IPS DF 6.9 (cell line): ENCODE data around the gene PPHLN1.
"Not testable (repeated sequence)": the region's sequence is repeated elsewhere in the genome, so short reads cannot be mapped to it uniquely, and the experiment has no call there.

ENCODE experiments used
- DNase-seq: peaks from one replicate; pipeline ENCODE4 v3.0.0-alpha.2; 2013; ENCODE audit warnings: low read depth, low spot score
- H3K27ac ChIP-seq: one replicate; pipeline ENCODE4 v1.5.1; 2013; ENCODE audit warnings: low read length, control low read depth
- H3K27me3 ChIP-seq: 2 replicates; pipeline ENCODE4 v1.6.1; 2013; ENCODE audit warnings: mild to moderate bottlenecking, low read length; ENCODE audit not compliant: control insufficient read depth, insufficient read depth
- H3K36me3 ChIP-seq: 2 replicates; pipeline ENCODE4 v1.6.1; 2013; ENCODE audit warnings: low read length; ENCODE audit not compliant: control insufficient read depth, insufficient read depth
- H3K4me1 ChIP-seq: 2 replicates; pipeline ENCODE4 v1.6.1; 2013; ENCODE audit warnings: low read length; ENCODE audit not compliant: control insufficient read depth, insufficient read depth
- H3K4me3 ChIP-seq: 2 replicates; pipeline ENCODE4 v1.5.1; 2013; ENCODE audit warnings: mild to moderate bottlenecking, low read length
- H3K9me3 ChIP-seq: 2 replicates; pipeline ENCODE4 v1.6.1; 2013; ENCODE audit warnings: low read length, inconsistent platforms; ENCODE audit not compliant: control insufficient read depth, insufficient read depth
- WGBS: extraction: QIAGEN DNeasy Blood & Tissue Kit; methylation state at CpG from one replicate; pipeline ENCODE4 v1.1.7; 2013; ENCODE audit warnings: mixed read lengths, missing lambda C conversion rate; ENCODE audit not compliant: insufficient read length, insufficient coverage; 5-methylcytosine and 5-hydroxymethylcytosine counted together

PPHLN1 gene

GRCh38 chr12:42343721-42344120, 17.8 kb downstream of the PPHLN1 start:
- no peak overlapping the region for H3K4me3 ChIP-seq

GRCh38 chr12:42346403-42347002, 20.5 kb downstream of the PPHLN1 start:
- H3K36me3 ChIP-seq: no peaks in the 10 kb centered on the region
- no peak overlapping the region for H3K27ac ChIP-seq
- H3K9me3 ChIP-seq: no peaks in the 10 kb centered on the region
- no peak overlapping the region for H3K4me3 ChIP-seq
- no peaks in the 10 kb centered on the region for H3K4me1 ChIP-seq
- WGBS: no CpG with 5 or more reads among the region's 1 CpG
- DNase-seq: no peak
- no peaks in the 10 kb centered on the region for H3K27me3 ChIP-seq

More at GRCh38 chr12:42343721-42344120, 17.8 kb downstream of the PPHLN1 start:
- no CpG with 5 or more reads among the region's 3 CpGs for WGBS
- H3K27me3 ChIP-seq: no peaks in the 10 kb centered on the region
- H3K27ac ChIP-seq: no peak overlapping the region
- H3K36me3 ChIP-seq: no peaks in the 10 kb centered on the region
- DNase-seq: no peak
- no peaks in the 10 kb centered on the region for H3K4me1 ChIP-seq
- H3K9me3 ChIP-seq: no peaks in the 10 kb centered on the region

DNA sequence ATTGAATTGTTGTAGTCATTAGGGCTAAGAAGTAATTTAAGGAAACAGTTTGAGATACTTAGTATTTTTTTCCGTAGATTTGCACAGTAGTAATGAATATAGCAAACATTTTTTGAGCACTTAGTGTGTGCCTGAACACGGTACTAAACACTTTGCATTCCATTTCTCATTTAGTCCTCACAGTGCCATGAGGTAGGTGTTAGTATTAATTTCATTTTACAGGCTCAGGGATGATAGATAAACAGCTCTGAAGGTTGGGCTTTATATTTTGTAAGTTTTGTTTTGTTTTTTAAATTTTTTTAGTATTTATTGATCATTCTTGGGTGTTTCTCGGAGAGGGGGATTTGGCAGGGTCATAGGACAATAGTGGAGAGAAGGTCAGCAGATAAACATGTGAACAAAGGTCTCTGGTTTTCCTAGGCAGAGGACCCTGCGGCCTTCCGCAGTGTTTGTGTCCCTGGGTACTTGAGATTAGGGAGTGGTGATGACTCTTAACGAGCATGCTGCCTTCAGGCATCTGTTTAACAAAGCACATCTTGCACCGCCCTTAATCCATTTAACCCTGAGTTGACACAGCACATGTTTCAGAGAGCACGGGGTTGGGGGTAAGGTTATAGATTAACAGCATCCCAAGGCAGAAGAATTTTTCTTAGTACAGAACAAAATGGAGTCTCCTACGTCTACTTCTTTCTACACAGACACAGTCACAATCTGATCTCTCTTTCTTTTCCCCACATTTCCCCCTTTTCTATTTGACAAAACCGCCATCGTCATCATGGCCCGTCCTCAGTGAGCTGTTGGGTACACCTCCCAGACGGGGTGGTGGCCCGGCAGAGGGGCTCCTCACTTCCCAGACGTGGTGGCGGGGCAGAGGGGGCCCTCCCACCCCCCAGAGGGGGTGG, 23.4 kb downstream of the PPHLN1 start:
- H3K27me3 ChIP-seq, H3K9me3 ChIP-seq, DNase-seq, H3K27ac ChIP-seq, H3K4me1 ChIP-seq, H3K4me3 ChIP-seq, H3K36me3 ChIP-seq: not testable (repeated sequence)
- no CpG with 5 or more reads among the region's 16 CpGs for WGBS

DNA sequence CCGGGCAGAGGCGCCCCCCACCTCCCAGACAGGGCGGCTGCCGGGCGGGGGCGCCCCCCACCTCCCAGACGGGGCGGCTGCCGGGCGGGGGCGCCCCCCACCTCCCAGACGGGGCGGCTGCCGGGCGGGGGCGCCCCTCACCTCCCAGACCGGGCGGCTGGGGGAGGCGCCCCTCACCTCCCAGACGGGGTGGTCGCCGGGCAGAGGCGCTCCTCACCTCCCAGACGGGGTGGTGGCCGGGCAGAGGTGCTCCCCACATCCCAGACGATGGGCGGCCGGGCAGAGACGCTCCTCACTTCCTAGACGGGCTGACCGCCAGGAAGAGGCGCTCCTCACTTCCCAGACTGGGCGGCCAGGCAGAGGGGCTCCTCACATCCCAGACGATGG, 24.0 kb downstream of the PPHLN1 start:
- not testable (repeated sequence) for H3K27me3 ChIP-seq, DNase-seq, H3K4me1 ChIP-seq, H3K36me3 ChIP-seq, H3K27ac ChIP-seq, H3K4me3 ChIP-seq, H3K9me3 ChIP-seq
- WGBS: no CpG with 5 or more reads among the region's 34 CpGs

GRCh38 chr12:42356344-42356743, 30.4 kb downstream of the PPHLN1 start:
- WGBS: no CpG with 5 or more reads among the region's 2 CpGs
- Histone ChIP-seq H3K27me3 (no peaks in the 10 kb centered on the region), H3K4me3 (no peak overlapping the region), H3K4me1 (no peaks in the 10 kb centered on the region), H3K27ac (no peak overlapping the region), H3K9me3 (no peaks in the 10 kb centered on the region), H3K36me3 (no peaks in the 10 kb centered on the region)
- no peak for DNase-seq

DNA sequence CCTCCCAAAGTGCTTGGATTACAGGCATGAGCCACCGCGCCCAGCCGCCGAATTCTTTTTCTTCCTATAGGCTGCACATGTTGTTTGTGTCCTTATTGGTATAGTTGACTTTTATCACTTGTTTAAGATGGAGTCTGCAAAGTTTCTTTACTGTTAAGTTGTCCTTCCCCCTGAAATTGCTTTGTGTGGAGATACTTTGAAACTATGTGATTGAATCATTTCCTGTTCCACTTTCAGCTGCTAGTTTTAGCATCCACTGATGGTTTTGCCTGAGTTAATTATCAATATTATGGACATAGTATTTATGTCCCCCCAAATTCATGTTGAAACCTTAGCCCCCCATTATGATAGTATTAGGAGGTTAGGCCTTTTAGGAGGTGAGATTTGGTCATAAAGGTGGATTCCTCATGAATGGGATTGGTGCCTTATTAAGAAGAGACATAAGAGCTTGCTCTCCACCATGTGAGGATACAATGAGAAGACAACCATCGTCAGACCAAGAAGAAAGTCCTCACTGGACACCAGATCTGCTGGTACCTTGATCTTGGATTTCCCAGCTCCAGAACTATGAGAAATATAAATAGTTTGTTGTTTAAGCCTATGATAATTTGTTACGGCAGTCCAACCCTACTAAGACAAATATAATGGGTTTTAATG, 34.9 kb downstream of the PPHLN1 start:
- DNase-seq: no peak
- no CpG with 5 or more reads among the region's 6 CpGs for WGBS
- no peak overlapping the region for H3K4me3 ChIP-seq
- no peak overlapping the region for H3K27ac ChIP-seq
- H3K4me1 ChIP-seq: no peaks in the 10 kb centered on the region; the same call in 1 of the 2 replicates
- no peaks in the 10 kb centered on the region for H3K36me3 ChIP-seq
- H3K9me3 ChIP-seq: no peaks in the 10 kb centered on the region
- no peaks in the 10 kb centered on the region for H3K27me3 ChIP-seq

GRCh38 chr12:42361909-42362646, 36.1 kb downstream of the PPHLN1 start:
- Histone ChIP-seq H3K27me3 (no peaks in the 10 kb centered on the region), H3K36me3 (no peaks in the 10 kb centered on the region), H3K4me3 (no peak overlapping the region), H3K4me1 (no peaks in the 10 kb centered on the region; the same call in 1 of the 2 replicates), H3K9me3 (no peaks in the 10 kb centered on the region), H3K27ac (no peak overlapping the region)
- WGBS: no CpG with 5 or more reads among the region's 4 CpGs
- DNase-seq: no peak

DNA sequence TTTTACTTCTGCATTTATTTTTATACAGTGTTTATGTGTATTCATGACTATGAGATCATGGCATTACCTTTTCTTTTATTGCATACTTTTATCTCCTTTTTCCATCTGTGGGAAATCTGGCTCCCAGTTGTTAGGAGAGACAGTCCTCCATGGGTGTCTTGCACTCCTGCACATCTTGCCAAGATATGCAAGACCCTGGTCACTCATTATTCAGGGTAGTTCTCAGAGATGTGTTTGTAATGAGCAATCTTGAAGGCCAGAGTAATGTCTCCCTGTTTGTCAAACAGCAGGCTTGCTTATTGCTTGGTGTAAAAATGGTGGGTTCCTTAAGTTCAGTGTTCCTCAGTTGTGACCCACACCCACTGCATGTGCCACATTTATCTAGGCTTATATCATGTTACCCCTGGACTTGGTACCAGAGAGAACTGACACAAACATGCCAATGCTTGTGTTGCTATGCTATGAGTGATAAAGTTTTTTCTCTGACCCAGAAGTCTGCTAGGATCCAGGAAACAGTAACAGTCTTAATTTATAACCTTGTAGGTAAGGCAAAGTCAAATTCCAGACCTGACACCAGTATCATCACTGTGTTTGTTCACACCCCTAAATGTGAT, 36.8 kb downstream of the PPHLN1 start:
- Histone ChIP-seq H3K9me3 (no peaks in the 10 kb centered on the region), H3K36me3 (no peaks in the 10 kb centered on the region), H3K27me3 (no peaks in the 10 kb centered on the region), H3K27ac (no peak overlapping the region), H3K4me3 (no peak overlapping the region), H3K4me1 (no peaks in the 10 kb centered on the region; the same call in 1 of the 2 replicates)
- DNase-seq: no peak

DNA sequence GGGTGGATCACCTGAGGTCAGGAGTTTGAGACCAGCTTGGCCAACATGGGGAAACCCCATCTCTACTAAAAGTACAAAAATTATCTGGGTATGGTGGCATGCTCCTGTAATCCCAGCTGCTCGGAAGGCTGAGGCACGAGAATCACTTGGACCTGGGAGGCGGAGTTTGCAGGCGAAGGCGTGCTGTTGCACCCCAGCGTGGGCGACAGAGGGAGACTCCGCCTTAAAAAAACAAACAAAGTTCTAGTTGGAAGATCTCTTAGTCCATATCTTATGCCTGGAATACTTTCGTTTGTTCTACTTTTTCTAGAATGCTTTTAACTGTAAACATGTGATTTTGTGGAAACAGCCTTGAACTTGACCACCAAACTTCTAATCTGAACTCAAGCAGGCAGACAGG, 38.7 kb downstream of the PPHLN1 start:
- no peaks in the 10 kb centered on the region; the same call in 1 of the 2 replicates for H3K4me1 ChIP-seq
- no peaks in the 10 kb centered on the region for H3K9me3 ChIP-seq
- H3K4me3 ChIP-seq: no peak overlapping the region
- H3K27me3 ChIP-seq: no peaks in the 10 kb centered on the region
- no peak overlapping the region for H3K27ac ChIP-seq
- WGBS: no CpG with 5 or more reads among the region's 9 CpGs
- H3K36me3 ChIP-seq: no peaks in the 10 kb centered on the region
- DNase-seq: no peak

DNA sequence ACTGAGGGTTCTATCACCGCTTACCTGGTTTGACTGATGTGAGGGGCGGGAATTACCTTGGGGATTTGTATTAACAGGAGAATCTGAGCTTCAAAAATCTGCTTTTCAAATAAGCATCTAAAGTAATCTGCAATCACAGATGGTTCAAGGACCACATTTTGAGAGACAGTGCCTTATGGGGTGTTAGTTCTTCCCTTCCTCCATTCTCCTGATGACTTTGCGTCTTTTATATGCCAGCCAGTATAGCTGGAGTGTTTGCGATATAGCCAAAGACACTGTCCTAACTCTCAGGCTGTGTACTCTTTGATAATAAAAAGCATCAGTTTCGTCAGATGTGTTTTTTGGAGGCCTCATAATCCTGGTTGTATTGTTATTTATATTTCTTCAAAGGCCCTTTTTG, 39.5 kb downstream of the PPHLN1 start:
- Histone ChIP-seq H3K9me3 (no peaks in the 10 kb centered on the region), H3K36me3 (no peaks in the 10 kb centered on the region), H3K4me3 (no peak overlapping the region), H3K27ac (no peak overlapping the region), H3K4me1 (no peaks in the 10 kb centered on the region; the same call in 1 of the 2 replicates), H3K27me3 (no peaks in the 10 kb centered on the region)
- DNase-seq: no peak
- no CpG with 5 or more reads among the region's 5 CpGs for WGBS
